Aorta (tissue), 5 donors: ENCODE results near the gene LRRTM3. TPM values are rescaled to one million over a fixed set of nuclear protein-coding genes. Genes with fewer than 3 reads are reported as not detected.

Experiments used
- ATAC-seq: fragments of 200-7000 bp; cut with Tn5 transposase; one replicate; pipeline ENCODE4 v1.9.1; 2022; ENCODE audit warnings: moderate library complexity; ENCODE audit not compliant: low FRiP score
- DNase-seq, 2 donors: peaks; one replicate each; pipeline ENCODE4 v3.0.0-alpha.2; 2020
- H3K27ac ChIP-seq, 2 donors: one replicate each; pipeline ENCODE4 v1.5.1; 2013; ENCODE audit warnings: low read length in 2 of 2, mild to moderate bottlenecking in 2 of 2, moderate library complexity in 2 of 2, control low read depth in 1 of 2, inconsistent platforms in 1 of 2, low read depth in 1 of 2
- H3K27me3 ChIP-seq, 2 donors: one replicate each; pipeline ENCODE4 v1.6.1; 2013; ENCODE audit warnings: control low read depth in 1 of 2, low read length in 1 of 2, mild to moderate bottlenecking in 1 of 2, moderate library complexity in 1 of 2; ENCODE audit not compliant: insufficient read depth in 2 of 2, control insufficient read depth in 1 of 2
- H3K36me3 ChIP-seq, 2 donors: one replicate each; pipeline ENCODE4 v1.6.1; 2013; ENCODE audit warnings: control low read depth in 1 of 2, low read length in 1 of 2, mild to moderate bottlenecking in 1 of 2; ENCODE audit not compliant: insufficient read depth in 2 of 2, control insufficient read depth in 1 of 2
- H3K4me1 ChIP-seq, 2 donors: one replicate each; pipeline ENCODE4 v1.6.1; 2013; ENCODE audit warnings: low read length in 2 of 2, control low read depth in 1 of 2, mild to moderate bottlenecking in 1 of 2, moderate library complexity in 1 of 2; ENCODE audit not compliant: insufficient read depth in 2 of 2, control insufficient read depth in 1 of 2
- H3K4me3 ChIP-seq, 2 donors: one replicate each; pipeline ENCODE4 v1.5.1; 2013; ENCODE audit warnings: low read length in 2 of 2, control low read depth in 1 of 2, mild to moderate bottlenecking in 1 of 2
- H3K9me3 ChIP-seq: one replicate; pipeline ENCODE4 v1.6.1; 2013; ENCODE audit warnings: mild to moderate bottlenecking, low read length; ENCODE audit not compliant: control insufficient read depth
- WGBS, 2 donors: extraction: QIAGEN DNeasy Blood & Tissue Kit; methylation state at CpG; one replicate each; pipeline ENCODE4 v1.1.7; 2013; 5-methylcytosine and 5-hydroxymethylcytosine counted together
- intact Hi-C, 2 donors: fragments of 100-400 bp; cut with DNase I; formaldehyde crosslinking; loops; one replicate each; pipeline versions ENCODE4 v1.14.2 to v1.15.0; 2022
- polyA plus RNA-seq, 2 donors: library from polyadenylated mRNA; stranded (reverse); fragments of 200-250 nt; gene quantifications; one replicate each; pipeline ENCODE4 v1.2.3, GENCODE V29; 2013
- total RNA-seq, 2 donors: library from RNA; stranded (reverse); fragmentation: NEBNext Ultra II Directional; extraction: Animal tissue kit (Norgen Biotek cat#: 25700); gene quantifications; one replicate each; pipeline ENCODE4 v1.2.1, GENCODE V29; 2021
- donor health status: healthy with polysubstance abuse.
- donor health status: Bipolar disorder and iron deficiency.
- donor health status: DM: no; HTN: no; CAD: no.
- donor health status: DM: no; HTN: no; CAD: no.
- donor health status: DM: yes; HTN: yes; CAD: no.

The LRRTM3 gene
- total and polyA plus RNA-seq, 4 donors: 0.06 to 0.93 TPM; not detected in 2

GRCh38 chr10:66943590-66943989 lies 17.8 kb downstream of the LRRTM3 start:
- WGBS, 2 donors: 44 to 91% methylated on average over 2 of the region's 2 CpGs
- intact Hi-C loops: no loop called here
- Histone ChIP-seq H3K36me3 (no peaks in the 10 kb centered on the region), H3K9me3 (no peaks in the 10 kb centered on the region), H3K4me3 (no peak overlapping the region), H3K27ac (no peak overlapping the region), H3K27me3 (no peaks in the 10 kb centered on the region), H3K4me1 (no peaks in the 10 kb centered on the region)
- ATAC-seq (no peak), DNase-seq (no peak)

- 68 to 73% methylated on average over 2 of the region's 2 CpGs for WGBS, 2 donors
- no peak overlapping the region for H3K27ac ChIP-seq
These were observed 26.1 kb downstream of the LRRTM3 start for GRCh38 chr10:66951896-66952295.

GRCh38 chr10:66958466-66958865 lies 32.6 kb downstream of the LRRTM3 start:
- 31% methylated on average over 2 of the region's 2 CpGs for WGBS, 2 donors
- no peaks in the 10 kb centered on the region for H3K36me3 ChIP-seq
- ATAC-seq (no peak), DNase-seq (no peak)
- no peaks in the 10 kb centered on the region for H3K9me3 ChIP-seq
- no peak overlapping the region for H3K27ac ChIP-seq
- H3K27me3 ChIP-seq: no peaks in the 10 kb centered on the region
- no peak overlapping the region for H3K4me3 ChIP-seq
- intact Hi-C loops: no loop called here
- H3K4me1 ChIP-seq: peaks cover 0 to 3% of the 10 kb centered on the region in 2 donors

More at GRCh38 chr10:66951896-66952295, 26.1 kb downstream of the LRRTM3 start:
- DNase-seq (no peak), ATAC-seq (no peak)
- Histone ChIP-seq H3K4me1 (no peaks in the 10 kb centered on the region), H3K9me3 (no peaks in the 10 kb centered on the region), H3K27me3 (no peaks in the 10 kb centered on the region), H3K4me3 (no peak overlapping the region), H3K36me3 (no peaks in the 10 kb centered on the region)
- intact Hi-C loops: no loop called here

- intact Hi-C loops: no loop called here
- no peak for DNase-seq
- H3K27me3 ChIP-seq: no peaks in the 10 kb centered on the region
- no peak for ATAC-seq
- no peaks in the 10 kb centered on the region for H3K9me3 ChIP-seq
- H3K27ac ChIP-seq: no peak overlapping the region
- no peak overlapping the region for H3K4me3 ChIP-seq
- WGBS, 2 donors: 69 to 77% methylated on average over 4 of the region's 4 CpGs
- no peaks in the 10 kb centered on the region for H3K36me3 ChIP-seq
- H3K4me1 ChIP-seq: no peaks in the 10 kb centered on the region
These were observed 39.1 kb downstream of the LRRTM3 start for GRCh38 chr10:66964946-66965345.

- ATAC-seq (no peak), DNase-seq (no peak)
- no peaks in the 10 kb centered on the region for H3K36me3 ChIP-seq
- H3K4me1 ChIP-seq: no peaks in the 10 kb centered on the region
- no peak overlapping the region for H3K27ac ChIP-seq
- no peak overlapping the region for H3K4me3 ChIP-seq
- H3K9me3 ChIP-seq: no peaks in the 10 kb centered on the region
- no peaks in the 10 kb centered on the region for H3K27me3 ChIP-seq
- intact Hi-C loops: no loop called here
- 92 to 94% methylated on average over 4 of the region's 4 CpGs for WGBS, 2 donors
These were observed 54.5 kb downstream of the LRRTM3 start for GRCh38 chr10:66980246-66980815.

- H3K4me1 ChIP-seq: no peaks in the 10 kb centered on the region
- 90 to 91% methylated on average over 3 of the region's 3 CpGs for WGBS, 2 donors
- H3K36me3 ChIP-seq: no peaks in the 10 kb centered on the region
- intact Hi-C loops: no loop called here
- DNase-seq (no peak), ATAC-seq (no peak)
- H3K9me3 ChIP-seq: no peaks in the 10 kb centered on the region
- H3K4me3 ChIP-seq: no peak overlapping the region
- no peak overlapping the region for H3K27ac ChIP-seq
- H3K27me3 ChIP-seq: no peaks in the 10 kb centered on the region
These were observed 55.7 kb downstream of the LRRTM3 start for GRCh38 chr10:66981361-66982052.

- Histone ChIP-seq H3K36me3 (no peaks in the 10 kb centered on the region), H3K4me1 (no peaks in the 10 kb centered on the region), H3K27me3 (no peaks in the 10 kb centered on the region), H3K9me3 (no peaks in the 10 kb centered on the region), H3K4me3 (no peak overlapping the region), H3K27ac (no peak overlapping the region)
- no peak for DNase-seq
- ATAC-seq: no peak
- 83 to 87% methylated on average over 1 of the region's 1 CpG for WGBS, 2 donors
- intact Hi-C loops: no loop called here
These were observed 56.2 kb downstream of the LRRTM3 start for GRCh38 chr10:66982053-66982420.

- WGBS, 2 donors: 18 to 29% methylated on average over 6 of the region's 6 CpGs
- Histone ChIP-seq H3K4me3 (no peak overlapping the region), H3K27me3 (no peaks in the 10 kb centered on the region), H3K36me3 (no peaks in the 10 kb centered on the region), H3K9me3 (no peaks in the 10 kb centered on the region), H3K27ac (no peak overlapping the region), H3K4me1 (no peaks in the 10 kb centered on the region)
- ATAC-seq: no peak
- DNase-seq: no peak
- intact Hi-C loops: no loop called here
These were observed 57.1 kb downstream of the LRRTM3 start for GRCh38 chr10:66982792-66983474.

- no peak for DNase-seq
- Histone ChIP-seq H3K4me1 (no peaks in the 10 kb centered on the region), H3K9me3 (no peaks in the 10 kb centered on the region), H3K4me3 (no peak overlapping the region), H3K36me3 (no peaks in the 10 kb centered on the region), H3K27me3 (no peaks in the 10 kb centered on the region), H3K27ac (no peak overlapping the region)
- no peak for ATAC-seq
- intact Hi-C loops: no loop called here
These were observed 57.6 kb downstream of the LRRTM3 start for GRCh38 chr10:66983475-66983818.
